HG02642 (cell line): ENCODE results near the gene SLC8A2.
"Not testable (repeated sequence)": the region's sequence is repeated elsewhere in the genome, so short reads cannot be mapped to it uniquely, and the experiment has no call there.

Experiments used
- ATAC-seq: cut with Tn5 transposase; IDR thresholded peaks from one replicate; pipeline ENCODE4 v1.9.1; 2021; ENCODE audit warnings: mild to moderate bottlenecking; ENCODE audit not compliant: unreplicated experiment, poor library complexity

SLC8A2 gene

DNA sequence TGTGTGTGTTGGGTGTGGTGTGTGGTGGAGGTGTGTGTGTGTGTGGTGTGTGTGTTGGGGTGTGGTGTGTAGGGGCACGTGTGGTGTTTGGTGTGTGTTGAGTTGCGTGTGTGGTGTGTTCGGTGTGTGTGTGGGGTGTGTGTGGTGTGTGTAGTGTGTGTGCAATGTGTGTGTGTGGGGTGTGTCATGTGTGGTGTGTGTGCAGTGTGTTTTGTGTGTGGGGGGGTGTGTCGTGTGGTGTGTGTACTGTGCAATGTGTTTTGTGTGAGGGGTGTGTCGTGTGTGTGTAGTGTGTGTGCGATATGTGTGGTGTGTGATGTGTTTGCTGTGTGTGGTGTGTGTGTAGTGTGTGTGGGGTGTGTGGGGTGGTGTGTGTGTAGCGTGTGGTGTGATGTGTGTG lies 18.3 kb upstream of the SLC8A2 start:
- no peak for ATAC-seq

DNA sequence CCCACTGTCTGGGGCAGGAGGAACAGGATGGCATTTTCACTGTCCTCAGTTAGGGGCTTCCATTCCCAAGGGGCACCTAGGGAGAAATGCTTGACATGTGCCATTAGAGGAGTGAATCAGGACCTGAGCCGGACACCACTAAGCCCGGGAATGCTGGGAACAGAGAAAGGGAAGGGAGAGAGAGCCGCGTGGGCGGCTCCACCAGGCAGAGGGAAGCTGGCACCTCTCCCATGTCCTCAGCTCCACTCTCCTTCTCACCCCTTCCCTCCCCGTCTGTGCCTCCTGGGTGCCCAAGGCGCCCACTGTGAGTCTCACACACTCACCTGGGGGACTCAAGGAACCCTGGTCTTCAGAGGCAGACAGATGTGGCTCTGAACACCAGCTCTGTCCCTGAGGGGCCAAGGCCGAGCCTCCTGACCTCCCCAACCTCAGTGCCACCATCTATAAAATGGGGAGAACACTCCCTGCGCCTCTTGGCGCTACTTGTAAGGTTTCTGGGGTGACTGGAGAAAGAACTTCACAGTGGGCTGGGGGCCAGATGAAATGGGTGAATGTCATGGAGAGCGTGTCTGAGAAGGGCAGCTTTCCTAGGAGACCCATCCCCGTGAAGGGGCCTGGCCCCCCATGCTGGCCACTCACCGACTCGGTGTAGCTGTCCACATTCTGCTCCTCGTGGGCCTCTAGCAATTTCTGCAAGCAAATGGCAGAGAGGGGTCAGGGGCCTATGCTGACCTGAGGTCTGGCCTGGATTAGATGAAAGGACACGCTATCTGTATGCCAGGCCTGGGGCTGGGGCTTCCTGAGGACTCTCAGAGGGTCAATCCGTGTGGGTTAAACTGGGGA lies 17.6 kb upstream of the SLC8A2 start:
- ATAC-seq, result no peak

DNA sequence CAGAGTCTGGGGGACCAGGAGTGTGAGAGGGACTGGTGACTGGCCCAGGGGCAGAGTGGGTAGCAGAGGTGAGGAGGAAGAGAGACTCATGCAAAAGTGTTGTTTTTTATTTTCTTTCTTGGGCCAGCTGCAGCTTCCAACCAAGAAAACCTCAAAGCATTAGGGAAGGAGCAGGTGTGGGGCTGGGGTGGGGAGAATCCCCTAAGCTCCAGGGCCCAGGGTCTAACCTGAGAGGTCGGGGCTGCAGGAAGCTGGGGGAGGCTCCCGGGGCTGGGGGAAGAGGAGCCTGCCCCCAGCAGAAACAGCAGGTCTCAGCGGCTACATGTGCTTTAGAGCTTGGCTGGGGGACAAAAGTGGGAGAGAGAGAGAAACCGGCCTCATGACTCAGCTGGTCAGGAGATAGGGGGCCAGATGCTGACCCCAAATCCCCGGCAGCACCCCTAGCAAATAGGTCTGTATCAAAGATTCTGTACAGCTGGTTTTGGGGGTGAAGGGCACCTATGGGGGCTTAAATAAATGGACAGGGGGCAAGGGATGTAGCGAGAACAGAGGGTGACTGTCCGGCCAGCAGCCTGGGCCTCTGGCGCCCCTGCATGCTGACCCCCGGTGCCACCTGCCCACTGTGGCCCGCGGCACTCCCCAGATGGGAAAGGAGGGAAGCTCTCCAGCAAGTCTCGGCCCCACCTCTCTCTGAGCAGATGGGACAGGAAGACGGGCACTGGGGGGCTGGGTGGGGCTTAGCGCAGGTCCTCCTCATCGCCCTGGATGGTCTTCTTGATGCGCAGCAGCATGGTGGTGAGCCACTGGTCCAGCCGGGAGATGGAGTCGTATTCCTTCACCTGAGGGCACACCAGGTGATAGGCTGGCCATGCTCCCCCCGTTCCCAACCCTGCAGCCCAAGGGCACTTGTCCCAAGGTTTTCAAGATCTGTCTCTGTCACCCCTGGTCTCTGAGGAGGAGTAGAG lies 16.1 kb upstream of the SLC8A2 start:
- ATAC-seq, result no peak

DNA sequence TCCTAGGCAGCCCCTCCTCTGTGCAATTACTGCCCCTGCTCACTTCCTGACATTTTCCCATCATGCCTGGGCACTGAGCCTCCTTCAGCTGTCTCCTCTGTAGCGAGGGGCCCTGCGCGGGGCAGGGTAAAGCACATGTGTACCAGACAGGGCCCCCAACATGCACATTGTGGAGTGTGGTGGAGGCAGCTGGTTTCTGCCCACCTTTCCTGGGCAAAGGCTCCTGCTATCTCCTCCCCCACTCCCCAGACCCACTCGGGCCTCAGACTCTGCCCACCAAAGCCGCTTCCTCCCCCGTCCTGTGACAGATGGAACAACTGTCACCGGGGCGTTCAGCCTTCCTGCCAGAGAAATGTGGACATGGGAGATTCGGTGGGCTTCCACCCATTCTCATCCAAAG lies 15.2 kb upstream of the SLC8A2 start:
- no peak for ATAC-seq

DNA sequence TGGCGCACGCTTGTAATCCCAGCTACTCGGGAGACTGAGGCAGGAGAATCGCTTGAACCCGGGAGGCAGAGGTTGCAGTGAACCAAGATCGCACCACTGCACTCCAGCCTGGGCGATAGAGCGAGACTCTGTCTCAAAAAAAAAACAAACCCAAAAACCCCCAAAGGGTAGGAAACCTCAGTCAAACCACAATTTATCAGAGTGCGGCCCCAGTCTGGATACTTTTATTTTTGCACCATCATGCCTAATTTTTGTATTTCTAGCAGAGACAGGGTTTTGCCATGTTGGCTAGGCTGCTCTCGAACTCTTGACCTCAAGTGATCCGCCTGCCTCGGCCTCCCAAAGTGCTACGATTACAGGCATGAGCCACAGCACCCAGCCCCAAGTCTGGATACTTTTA lies 14.5 kb upstream of the SLC8A2 start:
- not testable (repeated sequence) for ATAC-seq

DNA sequence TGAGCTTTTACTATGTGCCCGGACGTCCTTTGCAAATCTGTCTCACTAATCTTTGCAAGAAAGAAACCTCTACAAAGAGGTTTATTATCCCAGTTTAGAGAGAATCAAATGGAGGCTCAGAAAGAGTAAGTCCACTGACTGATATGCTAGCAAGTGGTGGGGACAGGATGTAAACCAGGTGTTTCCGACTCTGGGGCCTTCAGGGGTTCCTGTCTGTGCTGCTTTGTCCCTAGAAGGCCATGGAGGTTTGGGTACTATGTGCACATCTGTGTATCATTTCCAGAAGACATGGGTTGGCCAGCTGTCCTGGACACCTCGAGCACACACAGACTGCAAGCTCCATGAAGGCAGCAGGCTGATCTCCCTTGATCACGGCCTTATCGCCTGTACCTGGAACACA lies 13.5 kb upstream of the SLC8A2 start:
- no peak for ATAC-seq

DNA sequence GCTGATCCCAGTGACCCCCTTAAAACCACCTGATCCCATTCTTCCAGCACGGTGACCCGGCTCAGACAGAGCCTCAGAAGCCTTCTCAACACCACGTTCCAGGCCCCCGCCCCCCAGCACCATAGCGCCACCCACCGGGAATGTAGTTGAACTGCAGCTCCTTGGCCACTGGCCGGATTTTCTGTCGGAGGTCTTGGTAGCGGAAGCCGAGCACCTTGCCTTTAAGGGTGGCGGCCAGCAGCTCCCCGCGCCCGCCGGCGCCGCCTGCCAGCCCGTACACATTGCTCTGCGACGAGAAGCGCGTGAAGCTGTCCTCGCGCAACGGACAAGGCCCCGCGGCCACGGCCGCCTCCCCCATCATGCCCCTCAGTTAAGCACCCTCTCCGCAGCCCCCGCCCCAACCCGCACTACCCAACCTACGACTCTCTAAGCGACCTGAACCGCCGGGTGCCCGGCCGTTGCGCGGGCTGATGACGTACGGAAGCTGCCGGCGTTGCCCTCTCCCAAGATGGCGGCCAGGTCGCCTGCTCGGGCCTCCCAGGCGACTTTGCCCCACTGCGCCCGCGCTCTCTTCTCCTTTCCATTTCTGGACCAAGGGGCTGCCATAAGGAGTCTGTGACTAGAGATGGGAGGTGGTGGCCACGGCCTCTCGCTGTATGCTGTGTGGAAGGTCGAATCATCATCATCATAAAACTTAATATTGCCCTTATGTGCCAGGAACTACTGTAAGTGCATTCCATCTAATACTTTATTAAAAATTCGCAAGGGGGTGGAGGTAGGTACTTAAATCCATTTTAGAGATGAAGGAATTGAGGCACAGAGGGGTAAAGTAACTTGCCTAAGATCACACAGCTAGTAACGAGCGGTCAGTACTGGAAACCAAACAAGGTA lies 12.4 kb upstream of the SLC8A2 start, which contains the start of gene KPTN:
Gene KPTN, minus strand, starts transcription at position 420 of the 891 bp plus-strand sequence. Its CDS starts 59 bp downstream, at position 361.
- peak; percentile 75 for ATAC-seq

DNA sequence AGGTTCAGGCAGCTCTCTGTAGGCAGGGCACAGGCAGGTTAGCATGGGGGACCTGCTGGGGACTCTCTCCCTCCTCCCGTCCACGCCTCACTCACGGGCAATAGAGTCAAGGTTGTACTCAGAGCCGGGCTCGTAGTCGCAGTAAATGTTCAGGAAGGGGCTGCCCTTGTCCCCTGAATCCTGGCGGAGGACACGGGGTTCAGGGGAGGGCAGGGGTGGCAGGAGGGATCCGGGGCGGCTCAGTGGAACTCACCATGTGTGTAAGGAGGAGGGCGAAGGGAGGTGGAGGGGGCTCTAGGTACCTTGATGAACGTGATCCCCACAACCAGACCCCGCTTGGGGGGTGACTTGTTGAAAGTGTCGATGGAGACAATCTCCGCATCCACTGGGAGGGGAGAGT lies 11.5 kb upstream of the SLC8A2 start:
- ATAC-seq, result no peak

DNA sequence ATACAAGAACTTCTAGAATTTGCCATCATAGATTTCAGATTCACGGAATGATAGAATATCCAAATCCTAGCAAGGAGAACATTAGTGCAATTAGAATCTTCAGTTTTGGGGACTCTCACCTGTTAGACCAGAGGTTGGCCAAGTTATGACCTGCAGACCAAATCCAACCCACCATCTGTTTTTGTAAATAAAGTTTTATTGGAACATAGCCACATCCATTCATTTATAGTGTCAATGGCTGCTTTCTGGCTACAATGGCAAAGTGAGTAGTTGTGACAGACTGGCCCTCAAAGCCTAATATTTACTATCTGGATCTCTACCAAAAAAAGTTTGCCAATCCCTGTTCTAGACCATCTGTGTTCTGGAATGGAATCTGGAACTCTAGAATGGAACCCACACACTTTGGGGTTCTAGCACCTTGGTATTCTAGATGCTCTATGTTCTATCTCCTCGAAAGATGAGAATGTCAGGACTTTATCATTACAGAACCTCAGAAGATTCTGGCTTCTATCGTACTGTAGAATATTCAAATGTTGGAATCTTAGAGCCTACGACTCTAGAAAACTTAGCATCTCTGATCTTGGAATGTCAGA lies 9.9 kb upstream of the SLC8A2 start:
- ATAC-seq, result no peak

DNA sequence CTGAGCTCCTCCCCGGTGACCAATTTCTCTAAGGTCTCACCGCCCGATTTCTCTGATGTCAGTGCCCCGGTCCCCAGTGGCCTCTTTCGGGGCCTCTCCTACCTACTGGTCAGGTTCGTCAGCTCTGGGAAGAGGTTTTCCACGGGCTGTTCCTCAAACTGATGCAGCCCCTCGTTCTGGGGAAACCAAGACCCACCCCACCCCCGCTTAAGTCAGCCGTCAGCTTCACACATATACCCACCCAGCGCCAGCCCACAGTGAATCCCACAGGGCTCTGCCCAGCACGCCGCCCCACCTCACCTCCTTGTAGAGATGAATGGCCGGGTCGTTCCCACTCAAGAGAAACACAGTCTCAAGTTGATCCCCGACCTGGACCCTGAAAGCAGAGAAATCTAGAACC lies 9.0 kb upstream of the SLC8A2 start:
- no peak for ATAC-seq

DNA sequence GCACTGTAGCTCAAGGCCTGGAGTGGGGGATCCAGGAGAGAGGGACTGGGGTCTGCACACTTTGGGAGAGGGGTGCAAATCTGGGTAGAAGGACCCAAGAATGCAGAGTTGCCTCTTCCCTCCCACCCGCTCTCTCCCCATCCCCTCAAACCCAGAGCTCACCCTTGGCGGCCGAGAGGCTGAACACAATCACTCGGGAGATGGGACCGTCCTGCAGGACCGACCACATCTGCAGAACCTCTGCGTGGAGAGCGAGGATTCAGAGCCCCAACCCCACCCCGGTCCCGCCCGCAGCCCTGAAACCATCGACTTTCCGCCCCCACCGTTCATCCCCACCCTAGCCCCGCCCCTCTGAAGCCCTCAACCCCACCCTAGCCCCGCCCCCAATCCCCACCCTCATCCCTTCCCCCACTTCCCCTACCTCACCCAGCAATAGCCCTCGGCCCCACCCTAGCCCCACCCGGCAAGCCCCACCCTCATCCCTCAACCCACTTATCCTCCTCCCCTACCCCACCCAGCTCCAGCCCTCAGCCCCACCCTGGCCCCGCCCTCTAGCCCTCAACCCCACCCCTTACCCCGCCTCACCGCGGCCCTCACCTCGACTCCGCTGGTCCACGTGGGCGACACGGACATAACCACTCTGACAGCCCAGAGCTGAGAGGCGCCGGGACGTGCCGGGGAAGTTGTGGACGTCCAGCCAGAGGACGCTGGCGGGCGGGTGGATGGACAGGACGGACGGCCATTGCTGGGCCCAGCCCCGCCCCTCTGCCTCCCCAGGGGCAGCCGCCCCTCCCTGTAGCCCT lies 8.2 kb upstream of the SLC8A2 start:
- ATAC-seq, result no peak

DNA sequence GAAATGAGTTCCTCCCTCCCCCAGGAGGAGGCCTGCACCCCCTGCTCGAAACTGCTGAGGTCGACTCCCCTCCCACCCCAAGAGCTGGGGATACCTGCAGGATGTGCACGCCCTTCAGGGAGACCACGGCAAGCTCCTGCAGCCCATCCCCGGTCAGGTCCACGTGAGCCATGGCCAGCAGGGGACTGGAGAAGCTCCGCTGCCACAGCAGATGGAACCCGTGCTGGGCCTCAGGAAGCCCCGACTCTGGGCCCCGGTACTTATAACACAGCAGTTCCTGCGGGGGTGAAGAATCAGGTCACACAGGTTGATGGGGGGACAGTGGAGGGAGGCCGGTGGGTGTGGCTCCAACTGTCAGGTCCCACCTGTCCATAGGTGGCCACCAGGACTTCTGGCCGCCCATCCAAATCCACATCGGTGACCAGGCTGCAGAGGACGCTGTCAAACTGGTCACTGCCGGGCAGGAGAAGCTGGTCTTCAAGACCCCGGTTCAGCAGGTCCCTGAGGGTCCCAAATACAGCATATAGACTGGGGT lies 4.8 kb upstream of the SLC8A2 start:
- ATAC-seq, result no peak

DNA sequence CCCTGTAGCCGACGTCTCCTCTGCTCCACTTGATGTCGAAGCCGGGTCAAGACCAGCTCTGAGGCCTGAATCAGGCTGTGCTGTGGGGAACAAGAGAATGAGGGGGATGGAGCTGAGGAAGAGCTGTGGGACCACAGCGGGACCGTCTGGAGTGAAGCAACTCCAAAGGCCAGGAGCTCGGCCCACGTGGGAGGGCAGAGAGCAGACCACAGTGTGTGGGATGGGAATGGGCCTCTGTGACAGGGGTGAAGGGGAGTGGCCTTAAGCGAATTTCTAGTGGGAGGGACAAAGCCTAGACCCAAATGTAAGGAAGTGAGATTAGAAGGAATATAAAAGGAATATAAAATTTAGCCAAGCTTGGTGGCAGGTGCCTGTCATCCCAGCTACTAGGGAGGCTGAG lies 3.8 kb upstream of the SLC8A2 start:
- no peak for ATAC-seq

DNA sequence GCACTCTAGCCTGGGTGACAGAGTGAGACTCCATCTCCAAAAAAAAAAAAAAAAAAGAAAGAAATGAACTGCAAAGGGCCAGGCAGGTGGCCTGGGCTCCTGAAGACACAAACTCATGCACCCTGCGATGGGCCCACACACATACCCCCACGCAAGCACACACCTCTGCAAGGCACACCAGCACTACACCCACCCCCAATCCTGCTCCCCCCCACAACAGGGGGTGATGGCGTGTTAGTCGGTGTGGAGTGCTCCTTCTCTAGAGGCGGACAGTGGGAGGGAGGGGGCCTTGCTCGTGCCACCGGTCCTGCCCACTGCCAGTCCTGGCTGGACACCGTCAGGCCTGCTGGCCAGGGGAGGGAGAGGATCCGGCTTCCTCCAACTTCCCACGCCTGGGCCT lies 1.6 kb upstream of the SLC8A2 start:
- no peak for ATAC-seq

DNA sequence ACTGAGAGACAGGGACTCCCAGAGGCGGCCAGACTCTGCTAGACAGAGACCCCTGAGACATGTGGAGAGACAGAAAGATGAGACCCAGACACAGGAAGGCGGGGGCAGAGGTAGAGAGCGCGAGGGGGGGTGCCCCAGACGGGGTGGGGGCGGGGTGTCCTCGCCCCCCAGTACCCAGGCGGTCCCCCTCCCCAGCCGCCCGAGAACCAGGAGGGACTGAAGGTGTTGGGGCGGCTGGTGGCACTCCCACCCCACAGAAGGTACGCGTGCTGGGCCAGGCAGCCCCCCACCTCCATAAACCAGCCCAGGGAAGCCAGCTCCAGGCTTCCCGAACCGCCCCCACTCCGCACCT lies 336 bp downstream of the SLC8A2 start:
- no peak for ATAC-seq

DNA sequence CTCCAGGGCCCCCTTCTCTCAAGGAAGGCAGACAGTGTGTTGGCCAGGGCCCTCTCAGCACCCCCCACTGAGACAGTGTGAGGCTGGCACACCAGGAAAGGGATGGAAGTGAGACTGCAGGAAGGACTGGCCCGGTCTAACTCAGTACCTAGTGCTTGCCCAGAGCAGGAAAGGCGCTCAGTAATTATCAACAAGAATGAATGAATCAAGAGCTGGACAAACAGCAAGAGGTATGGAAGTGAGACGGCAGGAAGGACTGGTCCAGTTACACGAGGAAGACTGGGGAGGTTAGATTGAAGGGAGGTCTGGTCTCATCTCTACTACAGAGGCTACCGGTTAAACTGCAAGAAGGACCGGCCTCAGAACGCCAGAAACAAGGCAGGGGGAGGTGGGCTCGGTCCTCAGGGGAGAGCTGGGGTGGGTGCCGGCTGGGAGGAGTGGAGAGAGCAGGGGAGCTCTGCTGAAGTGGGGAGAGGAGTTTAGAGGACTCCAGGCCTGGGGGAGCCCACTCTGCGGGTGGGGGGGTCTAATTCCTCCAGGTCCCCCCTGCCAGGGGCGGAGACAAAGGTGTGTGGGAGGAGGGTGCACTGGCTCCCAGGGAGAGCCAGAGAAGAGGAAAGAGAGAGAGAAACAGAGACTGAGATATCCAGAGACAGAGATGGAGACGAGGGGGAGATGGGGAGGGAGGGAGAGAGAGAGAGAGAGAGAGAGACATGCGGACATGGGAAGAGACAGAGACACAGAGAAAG lies 1.1 kb downstream of the SLC8A2 start:
- ATAC-seq, result no peak

DNA sequence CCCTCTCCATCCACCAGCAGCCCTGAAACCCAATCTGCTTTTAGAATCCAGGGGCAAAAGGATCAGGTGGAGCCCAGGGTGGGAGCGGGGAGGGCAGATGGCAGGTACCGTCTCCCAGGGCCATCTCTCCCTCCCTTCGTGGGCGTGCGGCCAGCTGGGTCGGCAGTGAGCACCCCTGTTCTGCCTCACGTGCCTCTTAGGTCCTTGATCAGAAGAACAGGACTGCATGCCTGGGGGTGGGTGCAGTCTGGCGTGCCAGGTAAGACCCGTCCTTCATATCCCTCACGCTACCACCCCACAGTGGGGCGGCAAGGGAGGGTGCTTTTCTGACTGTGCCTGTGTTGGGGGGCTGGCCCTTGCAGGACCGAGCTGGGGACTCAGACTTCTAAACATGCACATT lies 2.0 kb downstream of the SLC8A2 start:
- no peak for ATAC-seq

DNA sequence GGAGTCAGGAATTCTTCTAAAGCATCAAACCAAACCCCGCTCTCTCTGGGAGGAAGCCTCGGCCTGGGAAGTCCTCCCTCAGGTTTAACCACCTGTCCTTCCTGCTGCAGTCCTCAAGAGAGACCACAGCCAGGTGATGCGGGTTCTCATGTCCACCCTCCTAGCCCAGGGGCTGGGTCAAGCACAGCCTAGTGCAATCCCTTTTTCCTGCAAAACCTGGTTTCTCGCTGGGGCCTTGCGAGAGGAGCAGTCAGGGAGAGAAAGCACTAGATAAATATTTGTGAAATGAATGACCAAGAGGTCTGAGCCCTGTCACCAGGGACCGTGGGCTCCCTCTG lies 2.4 kb downstream of the SLC8A2 start:
- ATAC-seq, result no peak
